Parietal lobe (tissue), 1 donor: ENCODE results near the gene CTAGE8. TPM values are rescaled to one million over a fixed set of nuclear protein-coding genes. Genes with fewer than 3 reads are reported as not detected.

Source experiments
- total RNA-seq: library from RNA; depleted of rRNA; stranded (reverse); fragments of >200 nt; gene quantifications from one replicate; pipeline ENCODE4 v1.2.3, GENCODE V29; 2014

Gene CTAGE8, protein sequence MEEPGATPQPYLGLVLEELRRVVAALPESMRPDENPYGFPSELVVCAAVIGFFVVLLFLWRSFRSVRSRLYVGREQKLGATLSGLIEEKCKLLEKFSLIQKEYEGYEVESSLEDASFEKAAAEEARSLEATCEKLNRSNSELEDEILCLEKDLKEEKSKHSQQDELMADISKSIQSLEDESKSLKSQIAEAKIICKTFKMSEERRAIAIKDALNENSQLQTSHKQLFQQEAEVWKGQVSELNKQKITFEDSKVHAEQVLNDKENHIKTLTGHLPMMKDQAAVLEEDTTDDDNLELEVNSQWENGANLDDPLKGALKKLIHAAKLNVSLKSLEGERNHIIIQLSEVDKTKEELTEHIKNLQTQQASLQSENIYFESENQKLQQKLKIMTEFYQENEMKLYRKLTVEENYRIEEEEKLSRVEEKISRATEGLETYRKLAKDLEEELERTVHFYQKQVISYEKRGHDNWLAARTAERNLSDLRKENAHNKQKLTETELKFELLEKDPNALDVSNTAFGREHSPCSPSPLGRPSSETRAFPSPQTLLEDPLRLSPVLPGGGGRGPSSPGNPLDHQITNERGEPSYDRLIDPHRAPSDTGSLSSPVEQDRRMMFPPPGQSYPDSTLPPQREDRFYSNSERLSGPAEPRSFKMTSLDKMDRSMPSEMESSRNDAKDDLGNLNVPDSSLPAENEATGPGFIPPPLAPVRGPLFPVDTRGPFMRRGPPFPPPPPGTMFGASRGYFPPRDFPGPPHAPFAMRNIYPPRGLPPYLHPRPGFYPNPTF
- not detected for total RNA-seq

DNA sequence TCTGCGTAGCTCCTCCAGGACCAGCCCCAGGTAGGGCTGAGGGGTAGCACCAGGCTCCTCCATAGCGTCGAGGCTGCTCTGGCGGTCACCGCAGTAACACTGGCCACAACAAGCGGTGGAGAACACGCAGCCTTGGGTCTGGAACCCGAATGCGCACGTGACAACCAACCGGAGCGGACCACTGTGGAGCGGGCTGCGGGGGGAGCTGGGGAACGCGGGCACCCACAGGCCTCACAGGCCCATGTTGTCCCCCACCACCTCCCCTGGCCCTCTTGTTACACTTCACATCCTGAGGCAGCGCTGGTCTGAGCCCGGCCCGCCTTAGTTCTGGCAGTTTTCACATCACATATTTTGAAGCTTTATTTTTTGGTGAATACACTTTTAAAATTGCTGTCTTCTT is at the start of gene CTAGE8:
Gene CTAGE8 (minus strand): TSS at position 101 of the 400 bp plus-strand sequence. CDS start 38 bp downstream, at position 63.

DNA sequence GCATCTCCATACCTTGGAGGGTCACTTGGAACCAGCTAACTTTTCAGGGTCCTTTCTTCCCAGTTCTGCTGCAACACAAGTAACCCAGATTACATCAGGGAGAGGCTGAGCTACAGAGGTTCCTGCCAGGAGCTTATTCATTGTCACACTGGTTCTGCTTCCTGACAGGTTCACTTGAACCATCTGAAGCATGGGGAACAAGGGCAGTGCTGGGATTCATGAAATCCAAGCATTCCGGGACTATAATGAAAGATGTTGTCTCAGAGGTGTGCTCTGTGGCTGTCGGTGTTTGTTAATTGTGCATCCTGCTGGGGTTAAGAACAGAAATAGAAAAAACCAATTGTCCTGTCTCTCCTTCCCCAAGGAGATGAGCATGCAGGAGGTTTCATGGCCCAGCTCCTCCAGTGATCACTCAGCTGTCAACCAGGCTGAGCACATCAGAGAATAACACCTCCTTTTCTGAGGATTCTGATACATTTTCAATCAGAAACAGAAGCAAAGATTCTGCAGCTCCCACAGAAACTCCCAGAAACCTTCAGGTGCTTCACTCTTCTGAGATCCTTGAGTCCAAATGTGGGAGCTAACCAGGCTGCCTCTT is 42.9 kb upstream of the CTAGE8 start, which contains the start of gene OR2A1:
Gene OR2A1 (plus strand): TSS at position 548 of the 598 bp plus-strand sequence. CDS start 5,706 bp downstream, outside the sequence.

DNA sequence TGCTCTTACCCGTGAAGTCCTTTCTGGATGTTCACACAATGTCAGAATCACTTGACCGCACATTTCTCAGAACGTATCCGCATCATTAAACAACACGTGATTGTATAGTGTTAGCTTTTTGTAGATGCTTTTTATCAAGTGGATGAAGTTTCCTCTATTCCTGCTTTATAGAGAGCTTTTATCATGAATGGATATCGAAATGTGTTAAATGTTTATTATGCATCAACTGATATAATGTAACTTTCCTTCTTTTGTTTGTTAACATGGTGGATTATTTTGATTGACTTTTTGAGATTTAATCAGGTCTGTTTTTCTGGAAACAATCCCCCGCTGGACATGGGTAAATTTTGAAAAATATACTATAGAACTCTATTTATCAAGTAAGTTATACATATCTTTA is 4.4 kb downstream of the CTAGE8 start, which contains the start of gene OR2A7:
Gene OR2A7 (minus strand): TSS at position 101 of the 400 bp plus-strand sequence. CDS start 5,164 bp downstream, outside the sequence.

DNA sequence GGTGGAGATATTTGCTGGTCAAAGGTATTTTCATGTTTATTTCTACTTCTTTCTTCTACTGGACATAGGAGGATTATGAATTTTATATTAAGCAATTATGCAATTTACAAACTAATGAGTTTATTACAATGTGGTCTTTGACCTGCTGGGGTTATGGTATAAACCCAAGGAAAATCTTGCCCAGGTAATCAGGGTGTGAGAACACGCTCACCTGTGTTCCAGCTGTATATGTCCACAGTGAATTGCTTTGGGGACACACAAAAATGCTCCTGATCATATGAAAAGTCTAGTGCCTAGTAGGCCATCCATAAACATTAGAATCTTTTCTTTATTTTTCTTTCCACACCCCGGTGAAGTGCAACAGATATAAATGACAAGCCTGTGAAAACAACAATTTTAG is 29.7 kb downstream of the CTAGE8 start, which contains the start of gene OR2A42:
Gene OR2A42 (minus strand): TSS at position 241 of the 400 bp plus-strand sequence. CDS start 6,762 bp downstream, outside the sequence.

Other genes starting within 250 kb of the CTAGE8 start
- gene OR2A5, start 220.3 kb downstream of the CTAGE8 start, total RNA-seq, result not detected
- not detected for gene OR2A25, start 199.5 kb downstream of the CTAGE8 start, total RNA-seq
- not detected for gene OR2A12, start 183.0 kb downstream of the CTAGE8 start, total RNA-seq
- gene OR2A2, start 159.7 kb downstream of the CTAGE8 start, total RNA-seq, result not detected
- gene OR2A14, start 146.1 kb downstream of the CTAGE8 start, total RNA-seq, result not detected
- gene CTAGE4, start 85.8 kb downstream of the CTAGE8 start, total RNA-seq, result 1.6 TPM
- 1.6 TPM for gene ARHGEF35, start 73.5 kb downstream of the CTAGE8 start, total RNA-seq
- gene OR2A42, start 29.7 kb downstream of the CTAGE8 start, total RNA-seq, result under 0.01 TPM
- gene OR2A7, start 4.5 kb downstream of the CTAGE8 start, total RNA-seq, result 0.94 TPM
- gene OR2A1, start 43.1 kb upstream of the CTAGE8 start, total RNA-seq, result not detected
- gene ARHGEF5, start 86.1 kb upstream of the CTAGE8 start, total RNA-seq, result 1.3 TPM
- not detected for gene NOBOX, start 134.4 kb upstream of the CTAGE8 start, total RNA-seq